ENCODE data around the gene PEF1.

- TF ChIP-seq CTCF (IDR thresholded peaks at IDR 0.05) (no peak), EZH2 (IDR thresholded peaks at IDR 0.05; ENCODE audit: borderline replicate concordance, insufficient read depth, low read depth, low read length, poor library complexity, severe bottlenecking) (no peak)
Measured at GRCh38 chr1:31640964-31641363, 3.7 kb downstream of the PEF1 start.
